Spinal cord (tissue), 10 donors: Measurements from ENCODE around the gene TMEM255B. TPM values are rescaled to one million over a fixed set of nuclear protein-coding genes. Genes with fewer than 3 reads are reported as not detected.
A peak's percentile ranks its signal among the peaks of the same experiment; 100 is the strongest.
"Not testable (repeated sequence)": the region's sequence is repeated elsewhere in the genome, so short reads cannot be mapped to it uniquely, and the experiment has no call there.

Experiments used
- DNase-seq, 6 donors: peaks; one replicate each; pipeline versions ENCODE4 v3.0.0 to v3.0.0-alpha.2; 2013 to 2015; ENCODE audit warnings: low spot score in 6 of 6, low read depth in 4 of 6
- H3K27ac ChIP-seq: one replicate; pipeline ENCODE4 v1.5.1; 2013; ENCODE audit warnings: low read depth, low read length, control low read depth
- H3K27me3 ChIP-seq: one replicate; pipeline ENCODE4 v1.6.1; 2013; ENCODE audit warnings: low read length; ENCODE audit not compliant: control insufficient read depth, insufficient read depth
- H3K36me3 ChIP-seq: one replicate; pipeline ENCODE4 v1.6.1; 2013; ENCODE audit warnings: low read length; ENCODE audit not compliant: control insufficient read depth, insufficient read depth
- H3K4me1 ChIP-seq: one replicate; pipeline ENCODE4 v1.6.1; 2013; ENCODE audit warnings: low read length; ENCODE audit not compliant: control insufficient read depth, insufficient read depth
- H3K4me3 ChIP-seq: one replicate; pipeline ENCODE4 v1.5.1; 2013; ENCODE audit warnings: low read depth, low read length, control low read depth
- H3K9me3 ChIP-seq: one replicate; pipeline ENCODE4 v1.6.1; 2013; ENCODE audit warnings: low read length; ENCODE audit not compliant: control insufficient read depth, insufficient read depth
- WGBS: methylation state at CpG from one replicate; pipeline ENCODE4 v1.1.5; 2013; ENCODE audit warnings: missing lambda C conversion rate; ENCODE audit not compliant: insufficient coverage; 5-methylcytosine and 5-hydroxymethylcytosine counted together
- polyA plus RNA-seq, 2 donors: library from polyadenylated mRNA; unstranded; fragments of 120-200 nt; gene quantifications; one replicate each; pipeline ENCODE4 v1.2.1, GENCODE V29; 2013; ENCODE audit not compliant: insufficient read length in 2 of 2
- total RNA-seq, 2 donors: library from RNA; depleted of rRNA in 1 of 2; stranded (reverse); fragments of 120-200 nt in 1 of 2; fragments of >200 nt in 1 of 2; gene quantifications; one replicate each; pipeline versions ENCODE4 v1.2.3 to v1.2.4, GENCODE V29; 2013 to 2014
- donor health status: healthy.

Gene TMEM255B
- total and polyA plus RNA-seq, 4 donors, result 1.4 to 5.6 (median 3.4) TPM

- Histone ChIP-seq H3K9me3 (no peaks in the 10 kb centered on the region), H3K36me3 (no peaks in the 10 kb centered on the region), H3K27ac (no peak overlapping the region), H3K4me3 (no peak overlapping the region), H3K4me1 (peaks cover 3% of the 10 kb centered on the region), H3K27me3 (no peaks in the 10 kb centered on the region)
- no peak for DNase-seq
- 84% methylated on average over 25 of the region's 25 CpGs for WGBS
Measured at GRCh38 chr13:113748101-113748861, 10.7 kb upstream of the TMEM255B start.

DNA sequence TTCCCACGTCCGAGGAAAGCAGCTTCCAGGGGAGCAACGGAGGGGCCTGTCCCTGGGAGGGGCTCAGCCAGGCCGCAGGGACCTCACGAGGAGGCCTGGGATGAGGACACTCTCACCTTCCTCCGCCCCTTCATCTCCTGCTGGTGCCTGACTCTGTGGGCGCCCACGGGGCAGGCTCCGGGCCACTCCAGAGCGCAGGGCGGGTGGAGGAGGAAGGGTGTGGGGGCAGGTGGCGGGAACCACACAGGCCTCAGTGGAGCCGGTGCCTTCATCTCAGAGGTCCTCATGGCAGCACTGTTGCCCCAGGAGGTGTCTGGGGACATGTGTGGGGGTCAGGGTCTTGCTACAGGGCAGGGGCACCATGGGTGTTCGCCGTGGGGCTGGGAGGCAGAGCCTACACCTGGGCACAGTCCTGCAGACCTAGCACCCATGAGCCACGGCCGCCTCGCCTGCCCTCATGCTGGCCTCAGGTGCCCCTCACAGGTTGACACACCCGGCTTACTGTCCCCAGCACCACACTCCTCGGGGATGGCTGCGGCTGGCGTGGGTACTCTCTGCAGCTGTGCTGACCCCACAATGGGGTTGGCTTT, 10.1 kb upstream of the TMEM255B start:
- DNase-seq, result no peak
- Histone ChIP-seq H3K36me3 (no peaks in the 10 kb centered on the region), H3K27me3 (no peaks in the 10 kb centered on the region), H3K27ac (no peak overlapping the region), H3K4me1 (peaks cover 3% of the 10 kb centered on the region), H3K9me3 (no peaks in the 10 kb centered on the region), H3K4me3 (no peak overlapping the region)
- WGBS, result 89% methylated on average over 18 of the region's 22 CpGs

DNA sequence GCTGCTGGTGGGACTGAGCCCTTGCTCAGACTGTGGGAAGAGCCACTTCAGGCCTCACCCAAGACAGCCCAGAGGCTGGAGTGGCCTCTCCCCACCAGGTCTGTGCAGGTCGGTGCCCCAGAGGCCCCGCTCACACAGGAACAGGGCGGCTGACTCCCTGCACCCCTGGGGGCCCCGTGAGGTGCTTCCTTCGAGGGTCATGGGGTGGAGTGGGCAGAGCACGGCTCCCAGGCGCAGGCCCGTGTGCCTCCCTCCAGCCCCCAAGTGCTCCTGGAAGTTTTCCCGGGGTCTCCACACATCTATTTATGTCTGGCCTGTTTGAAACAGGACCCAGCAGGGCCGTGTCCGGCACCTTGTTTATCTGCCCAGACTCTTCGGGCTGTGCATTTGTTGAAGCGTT, 9.5 kb upstream of the TMEM255B start:
- H3K27ac ChIP-seq, result no peak overlapping the region
- H3K4me3 ChIP-seq, result no peak overlapping the region
- H3K9me3 ChIP-seq, result no peaks in the 10 kb centered on the region
- H3K4me1 ChIP-seq, result peaks cover 3% of the 10 kb centered on the region
- 86% methylated on average over 11 of the region's 13 CpGs for WGBS
- H3K27me3 ChIP-seq, result no peaks in the 10 kb centered on the region
- no peaks in the 10 kb centered on the region for H3K36me3 ChIP-seq
- no peak for DNase-seq

DNA sequence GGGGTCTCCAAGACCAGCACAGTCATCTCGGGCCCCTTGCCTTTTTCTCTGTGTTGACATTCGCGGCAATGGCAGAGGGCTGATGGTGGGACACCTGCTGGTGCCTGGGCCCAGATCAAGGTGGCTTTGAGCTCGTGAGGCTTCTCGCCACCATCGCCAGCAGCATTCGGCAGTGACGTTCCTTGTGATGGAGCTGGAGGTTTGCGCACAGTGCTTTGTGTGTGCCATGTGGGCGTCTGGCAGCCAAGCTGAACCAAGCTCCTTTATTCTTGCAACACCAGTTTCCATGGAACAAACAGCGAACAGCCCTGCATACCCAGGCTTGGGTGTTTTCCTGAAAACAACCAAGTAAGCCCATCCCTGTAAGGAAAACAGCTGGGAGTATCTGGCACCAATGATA, 9.1 kb upstream of the TMEM255B start:
- no peaks in the 10 kb centered on the region for H3K9me3 ChIP-seq
- no peak overlapping the region for H3K4me3 ChIP-seq
- DNase-seq, result peak in 1 of 6 donors; percentile 24
- no peaks in the 10 kb centered on the region for H3K27me3 ChIP-seq
- 56% methylated on average over 9 of the region's 11 CpGs for WGBS
- peaks cover 3% of the 10 kb centered on the region for H3K36me3 ChIP-seq
- H3K27ac ChIP-seq, result no peak overlapping the region
- peaks cover 3% of the 10 kb centered on the region for H3K4me1 ChIP-seq

DNA sequence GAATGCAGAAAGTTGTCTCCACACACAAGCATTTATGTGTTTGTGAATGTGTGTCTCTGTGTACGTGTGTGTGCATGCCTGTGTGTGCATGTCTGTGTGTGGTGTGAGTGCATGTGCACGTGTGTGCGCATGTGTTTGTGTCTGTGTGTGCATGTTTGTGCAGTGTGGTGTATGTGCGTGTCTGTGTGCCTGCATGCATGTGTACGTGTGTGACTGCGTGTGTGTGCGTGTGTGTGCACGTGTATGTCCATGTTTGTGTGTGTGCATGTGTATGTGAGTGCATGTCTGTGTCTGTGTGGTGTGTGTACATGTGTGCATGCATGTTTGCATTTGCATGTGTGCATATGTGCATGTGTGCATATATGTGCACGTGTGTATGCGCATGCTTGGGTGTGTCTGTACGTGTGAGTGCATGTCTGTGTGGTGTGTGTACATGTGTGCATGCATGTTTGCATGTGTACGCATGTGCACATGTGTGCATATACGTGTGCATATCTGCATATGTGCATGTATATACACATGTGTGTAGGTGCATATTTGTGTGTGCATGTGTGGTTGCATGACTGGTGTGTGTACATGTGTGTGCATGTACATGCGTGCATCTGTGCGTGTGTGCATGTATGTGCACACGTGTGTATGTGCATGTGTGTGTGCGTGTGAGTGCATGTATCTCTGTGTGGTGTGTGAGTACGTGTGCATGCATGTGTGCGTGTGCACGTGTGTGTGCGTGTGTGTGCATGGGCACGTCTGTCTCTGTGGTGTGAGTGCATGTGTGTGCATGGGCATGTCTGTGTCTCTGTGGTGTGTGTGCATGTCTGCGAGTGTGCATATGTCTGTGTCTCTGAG, 8.2 kb upstream of the TMEM255B start:
- Histone ChIP-seq H3K4me3 (no peak overlapping the region), H3K27ac (no peak overlapping the region), H3K9me3 (no peaks in the 10 kb centered on the region), H3K36me3 (peaks cover 3% of the 10 kb centered on the region), H3K27me3 (no peaks in the 10 kb centered on the region), H3K4me1 (peaks cover 3% of the 10 kb centered on the region)
- DNase-seq, result no peak
- 90% methylated on average over 23 of the region's 23 CpGs for WGBS

GRCh38 chr13:113751491-113751890, 7.5 kb upstream of the TMEM255B start:
- DNase-seq, result no peak
- no peak overlapping the region for H3K4me3 ChIP-seq
- H3K9me3 ChIP-seq, result no peaks in the 10 kb centered on the region
- 95% methylated on average over 19 of the region's 19 CpGs for WGBS
- H3K27me3 ChIP-seq, result no peaks in the 10 kb centered on the region
- peaks cover 3% of the 10 kb centered on the region for H3K4me1 ChIP-seq
- H3K36me3 ChIP-seq, result peaks cover 3% of the 10 kb centered on the region
- no peak overlapping the region for H3K27ac ChIP-seq

GRCh38 chr13:113752211-113752986, 6.6 kb upstream of the TMEM255B start:
- not testable (repeated sequence) for H3K4me3 ChIP-seq, DNase-seq, H3K27me3 ChIP-seq, H3K4me1 ChIP-seq, H3K9me3 ChIP-seq, H3K36me3 ChIP-seq, H3K27ac ChIP-seq
- WGBS, result 97% methylated on average over 12 of the region's 78 CpGs

- Histone ChIP-seq H3K9me3 (no peaks in the 10 kb centered on the region), H3K36me3 (peaks cover 3% of the 10 kb centered on the region), H3K4me1 (no peaks in the 10 kb centered on the region), H3K27me3 (no peaks in the 10 kb centered on the region), H3K4me3 (no peak overlapping the region), H3K27ac (no peak overlapping the region)
- no peak for DNase-seq
- 89% methylated on average over 11 of the region's 11 CpGs for WGBS
Measured at GRCh38 chr13:113753171-113753570, 5.9 kb upstream of the TMEM255B start.

- Histone ChIP-seq H3K4me3 (no peak overlapping the region), H3K27ac (no peak overlapping the region), H3K9me3 (no peaks in the 10 kb centered on the region), H3K36me3 (peaks cover 3% of the 10 kb centered on the region), H3K27me3 (peaks cover 4% of the 10 kb centered on the region), H3K4me1 (peaks cover 7% of the 10 kb centered on the region)
- no peak for DNase-seq
- WGBS, result 84% methylated on average over 7 of the region's 7 CpGs
Measured at GRCh38 chr13:113754242-113754641, 4.8 kb upstream of the TMEM255B start.
